Measurements from ENCODE around the gene MRPS27.

MRPS27 gene

DNA sequence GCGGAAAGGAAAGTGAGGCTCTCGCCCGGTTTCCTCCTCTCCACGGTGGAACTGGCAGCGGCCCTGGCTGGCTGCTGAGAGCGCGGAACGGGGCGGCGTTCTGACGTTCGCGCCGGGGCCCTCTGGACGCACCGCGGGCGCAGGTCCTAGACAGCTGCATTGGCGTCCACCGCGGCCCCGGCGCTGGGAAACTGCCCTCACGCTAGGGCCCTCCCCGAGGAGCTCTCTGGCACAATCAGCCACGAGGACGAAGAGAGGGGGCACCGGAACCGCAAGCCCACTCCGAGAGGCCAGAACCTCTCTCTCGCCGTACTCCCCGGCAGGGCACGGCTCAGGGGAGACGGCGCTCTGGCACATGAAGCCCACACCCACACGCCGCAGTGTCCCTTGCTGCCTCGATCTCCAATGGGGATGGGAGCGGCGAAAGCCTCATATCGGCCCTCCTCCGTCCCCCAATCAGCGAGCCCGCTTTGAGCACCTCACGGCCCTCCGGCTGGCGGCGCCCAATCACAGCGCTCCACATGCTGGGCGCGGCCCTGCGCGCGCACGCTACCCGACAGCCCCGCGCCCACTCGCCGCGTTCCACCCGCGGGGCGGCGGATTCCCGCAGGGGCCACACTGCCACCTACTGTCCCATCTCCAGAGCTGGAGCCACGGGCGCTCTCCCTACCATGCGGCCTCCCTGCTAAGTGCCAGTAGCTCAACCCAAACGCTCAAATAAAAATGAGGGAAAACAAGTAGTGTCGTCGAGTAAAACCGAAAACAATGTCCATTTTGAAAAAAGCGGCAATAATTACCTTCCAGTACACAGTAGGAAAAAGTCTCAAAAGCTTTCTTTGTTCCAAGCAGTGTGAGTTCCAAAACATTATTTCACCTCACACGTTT, 11.8 kb downstream of the MRPS27 start:
- H3K4me3 ChIP-seq (ENCODE audit: low read depth, low read length): peak overlapping the region; percentile 84
- TF ChIP-seq MAX (IDR thresholded peaks at IDR 0.05; ENCODE audit: low read depth, low read length): peak; percentile 81
- TF ChIP-seq, protein P1, sequence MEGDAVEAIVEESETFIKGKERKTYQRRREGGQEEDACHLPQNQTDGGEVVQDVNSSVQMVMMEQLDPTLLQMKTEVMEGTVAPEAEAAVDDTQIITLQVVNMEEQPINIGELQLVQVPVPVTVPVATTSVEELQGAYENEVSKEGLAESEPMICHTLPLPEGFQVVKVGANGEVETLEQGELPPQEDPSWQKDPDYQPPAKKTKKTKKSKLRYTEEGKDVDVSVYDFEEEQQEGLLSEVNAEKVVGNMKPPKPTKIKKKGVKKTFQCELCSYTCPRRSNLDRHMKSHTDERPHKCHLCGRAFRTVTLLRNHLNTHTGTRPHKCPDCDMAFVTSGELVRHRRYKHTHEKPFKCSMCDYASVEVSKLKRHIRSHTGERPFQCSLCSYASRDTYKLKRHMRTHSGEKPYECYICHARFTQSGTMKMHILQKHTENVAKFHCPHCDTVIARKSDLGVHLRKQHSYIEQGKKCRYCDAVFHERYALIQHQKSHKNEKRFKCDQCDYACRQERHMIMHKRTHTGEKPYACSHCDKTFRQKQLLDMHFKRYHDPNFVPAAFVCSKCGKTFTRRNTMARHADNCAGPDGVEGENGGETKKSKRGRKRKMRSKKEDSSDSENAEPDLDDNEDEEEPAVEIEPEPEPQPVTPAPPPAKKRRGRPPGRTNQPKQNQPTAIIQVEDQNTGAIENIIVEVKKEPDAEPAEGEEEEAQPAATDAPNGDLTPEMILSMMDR (IDR thresholded peaks at IDR 0.05; ENCODE audit: low read depth, low read length): peak; percentile 76
- TF ChIP-seq MYC (IDR thresholded peaks at IDR 0.05; ENCODE audit: low read depth, low read length): peak; percentile 87
- peak; percentile 91 for TF ChIP-seq POLR2A (IDR thresholded peaks at IDR 0.05; ENCODE audit: extremely low read depth, insufficient read length)
- DNase-seq (ENCODE audit: low read depth): peak; percentile 98

- TF ChIP-seq MAX (IDR thresholded peaks at IDR 0.05; ENCODE audit: low read depth, low read length) (no peak), POLR2A (IDR thresholded peaks at IDR 0.05; ENCODE audit: extremely low read depth, insufficient read length) (no peak), MYC (IDR thresholded peaks at IDR 0.05; ENCODE audit: low read depth, low read length) (no peak)
- peak overlapping the region; percentile 84 for H3K4me3 ChIP-seq (ENCODE audit: low read depth, low read length)
- DNase-seq (ENCODE audit: low read depth): no peak
These were observed 12.5 kb downstream of the MRPS27 start for GRCh38 chr5:72307573-72307967.

- H3K4me3 ChIP-seq (ENCODE audit: low read depth, low read length): no peak overlapping the region
These were observed 14.6 kb downstream of the MRPS27 start for GRCh38 chr5:72305194-72306142.

DNA sequence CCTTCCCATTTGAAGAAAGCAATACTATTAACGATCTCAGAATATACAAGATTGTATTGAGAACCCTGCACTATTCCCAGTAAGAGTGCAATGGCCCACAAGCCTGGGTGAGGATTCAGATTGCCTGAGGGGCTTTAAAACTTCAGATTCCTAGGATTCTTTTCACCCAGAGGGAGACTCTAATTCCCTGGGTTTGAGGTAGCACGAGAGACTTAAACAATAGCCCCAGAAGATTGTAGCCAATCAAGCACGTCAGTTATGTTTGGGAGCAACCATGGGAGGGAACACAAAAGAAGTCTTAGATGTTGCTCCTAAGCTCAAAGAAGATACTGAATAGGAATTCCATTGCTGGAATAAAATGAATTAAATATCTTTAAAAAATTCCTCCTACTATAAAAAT, 17.9 kb downstream of the MRPS27 start:
- H3K4me3 ChIP-seq (ENCODE audit: low read depth, low read length): no peak overlapping the region
- DNase-seq (ENCODE audit: low read depth): no peak
- no peak for TF ChIP-seq MYC (IDR thresholded peaks at IDR 0.05; ENCODE audit: low read depth, low read length)
- TF ChIP-seq, protein P1 (IDR thresholded peaks at IDR 0.05; ENCODE audit: low read depth, low read length): no peak
- TF ChIP-seq POLR2A (IDR thresholded peaks at IDR 0.05; ENCODE audit: extremely low read depth, insufficient read length): no peak
- no peak for TF ChIP-seq MAX (IDR thresholded peaks at IDR 0.05; ENCODE audit: low read depth, low read length)

More at GRCh38 chr5:72305194-72306142, 14.6 kb downstream of the MRPS27 start:
- peak; percentile 20 for DNase-seq (ENCODE audit: low read depth)
- no peak for TF ChIP-seq POLR2A (IDR thresholded peaks at IDR 0.05; ENCODE audit: extremely low read depth, insufficient read length)
- TF ChIP-seq, protein P1 (IDR thresholded peaks at IDR 0.05; ENCODE audit: low read depth, low read length): no peak
- no peak for TF ChIP-seq MYC (IDR thresholded peaks at IDR 0.05; ENCODE audit: low read depth, low read length)
- TF ChIP-seq MAX (IDR thresholded peaks at IDR 0.05; ENCODE audit: low read depth, low read length): no peak

GRCh38 chr5:72301557-72301956, 18.5 kb downstream of the MRPS27 start:
- DNase-seq (ENCODE audit: low read depth): no peak
- H3K4me3 ChIP-seq (ENCODE audit: low read depth, low read length): no peak overlapping the region
- TF ChIP-seq MYC (IDR thresholded peaks at IDR 0.05; ENCODE audit: low read depth, low read length) (no peak), POLR2A (IDR thresholded peaks at IDR 0.05; ENCODE audit: extremely low read depth, insufficient read length) (no peak), MAX (IDR thresholded peaks at IDR 0.05; ENCODE audit: low read depth, low read length) (no peak)
- TF ChIP-seq, protein P1 (IDR thresholded peaks at IDR 0.05; ENCODE audit: low read depth, low read length): no peak
